22Rv1 (cell line): ENCODE data around the gene CCDC57.

Experiments used
- ZFX ChIP-seq: fragments of 450-650 bp; IDR thresholded peaks from 2 replicates; pipeline ENCODE4 v1.6.1; 2017; ENCODE audit warnings: antibody characterized with exemption, borderline replicate concordance
- TF ChIP-seq, protein P1 (sequence below): fragments of 450-650 bp; IDR thresholded peaks from 2 replicates; pipeline ENCODE4 v1.5.1; 2017; ENCODE audit warnings: mild to moderate bottlenecking

DNA sequence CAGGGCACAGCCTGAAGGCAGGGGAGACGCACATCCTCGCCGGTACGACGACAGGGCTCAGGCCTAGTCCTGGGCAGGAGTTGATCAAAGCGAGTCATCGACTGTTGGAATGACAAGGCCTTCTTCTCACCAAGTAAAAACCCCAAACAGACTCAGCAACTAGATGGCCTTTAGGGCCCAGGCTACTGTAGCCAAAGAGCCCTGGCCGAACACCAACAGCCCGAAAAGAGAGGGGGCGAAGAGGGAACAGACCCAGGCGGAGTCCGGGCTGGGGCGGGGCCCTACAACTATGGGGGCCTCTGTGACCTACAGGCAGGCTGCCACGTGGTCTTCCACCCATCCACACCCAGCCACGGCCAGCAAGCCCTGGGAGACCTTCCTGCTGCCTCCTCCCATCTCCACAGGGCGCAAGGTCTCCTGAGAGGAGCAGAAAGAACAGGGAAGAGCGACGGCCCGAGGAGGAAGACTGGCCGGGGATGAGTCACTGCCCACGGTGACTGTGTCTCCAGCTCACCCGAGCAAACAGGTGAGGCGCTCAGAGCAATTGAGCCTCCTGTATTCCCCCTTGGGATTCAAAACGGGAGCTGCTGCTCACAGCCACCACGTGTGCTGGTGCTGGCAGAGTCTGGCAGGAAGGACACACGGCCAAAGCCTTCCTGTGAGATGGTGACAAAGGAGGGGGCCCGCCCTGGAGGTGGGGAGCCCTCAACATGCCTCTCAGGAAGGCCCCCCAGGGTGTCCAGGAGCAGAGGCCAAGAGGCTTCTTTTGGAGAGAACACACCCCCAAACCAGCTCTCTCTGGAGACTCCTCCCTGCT is 33.9 kb upstream of the CCDC57 start:
- TF ChIP-seq, protein P1, sequence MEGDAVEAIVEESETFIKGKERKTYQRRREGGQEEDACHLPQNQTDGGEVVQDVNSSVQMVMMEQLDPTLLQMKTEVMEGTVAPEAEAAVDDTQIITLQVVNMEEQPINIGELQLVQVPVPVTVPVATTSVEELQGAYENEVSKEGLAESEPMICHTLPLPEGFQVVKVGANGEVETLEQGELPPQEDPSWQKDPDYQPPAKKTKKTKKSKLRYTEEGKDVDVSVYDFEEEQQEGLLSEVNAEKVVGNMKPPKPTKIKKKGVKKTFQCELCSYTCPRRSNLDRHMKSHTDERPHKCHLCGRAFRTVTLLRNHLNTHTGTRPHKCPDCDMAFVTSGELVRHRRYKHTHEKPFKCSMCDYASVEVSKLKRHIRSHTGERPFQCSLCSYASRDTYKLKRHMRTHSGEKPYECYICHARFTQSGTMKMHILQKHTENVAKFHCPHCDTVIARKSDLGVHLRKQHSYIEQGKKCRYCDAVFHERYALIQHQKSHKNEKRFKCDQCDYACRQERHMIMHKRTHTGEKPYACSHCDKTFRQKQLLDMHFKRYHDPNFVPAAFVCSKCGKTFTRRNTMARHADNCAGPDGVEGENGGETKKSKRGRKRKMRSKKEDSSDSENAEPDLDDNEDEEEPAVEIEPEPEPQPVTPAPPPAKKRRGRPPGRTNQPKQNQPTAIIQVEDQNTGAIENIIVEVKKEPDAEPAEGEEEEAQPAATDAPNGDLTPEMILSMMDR = no peak
- TF ChIP-seq ZFX = no peak
